Activated naive CD8-positive, alpha-beta T cell treated with anti-CD3 and anti-CD28 coated beads for 36 hours (primary cell): Measurements from ENCODE around the gene HSD11B2. TPM values are rescaled to one million over a fixed set of nuclear protein-coding genes. Genes with fewer than 3 reads are reported as not detected.
A peak's percentile ranks its signal among the peaks of the same experiment; 100 is the strongest.
"Not testable (repeated sequence)": the region's sequence is repeated elsewhere in the genome, so short reads cannot be mapped to it uniquely, and the experiment has no call there.

ENCODE experiments used
- DNase-seq: peaks from one replicate; pipeline ENCODE4 v3.0.0; 2021
- H3K27ac Mint-ChIP-seq: one replicate; pipeline ENCODE4 v1.8.0; 2022; ENCODE audit warnings: mild to moderate bottlenecking, moderate library complexity, mixed read lengths
- H3K27me3 Mint-ChIP-seq: one replicate; pipeline ENCODE4 v1.8.0; 2022; ENCODE audit warnings: mild to moderate bottlenecking, mixed read lengths
- H3K36me3 Mint-ChIP-seq: one replicate; pipeline ENCODE4 v1.8.0; 2021; ENCODE audit warnings: mild to moderate bottlenecking, mixed read lengths
- H3K4me1 Mint-ChIP-seq: one replicate; pipeline ENCODE4 v1.8.0; 2021; ENCODE audit warnings: mixed read lengths
- H3K4me3 Mint-ChIP-seq: one replicate; pipeline ENCODE4 v1.8.0; 2022; ENCODE audit warnings: mild to moderate bottlenecking, moderate library complexity, mixed read lengths
- H3K9me3 Mint-ChIP-seq: one replicate; pipeline ENCODE4 v1.8.0; 2022; ENCODE audit warnings: mixed read lengths
- total RNA-seq, 2 experiments: library from RNA; stranded (reverse); gene quantifications; one replicate each; pipeline ENCODE4 v1.2.3, GENCODE V29; 2021

Gene HSD11B2
- total RNA-seq, 2 experiments from 2014 or later, result 2.8 to 3.1 TPM

- H3K9me3 Mint-ChIP-seq, result no peaks in the 10 kb centered on the region
- H3K36me3 Mint-ChIP-seq, result no peaks in the 10 kb centered on the region
- no peak for DNase-seq
- H3K27ac Mint-ChIP-seq, result no peak overlapping the region
- no peak overlapping the region for H3K4me3 Mint-ChIP-seq
- H3K27me3 Mint-ChIP-seq, result peaks cover 3% of the 10 kb centered on the region
- H3K4me1 Mint-ChIP-seq, result no peaks in the 10 kb centered on the region
Observed at GRCh38 chr16:67404740-67405226, 26.1 kb upstream of the HSD11B2 start.

GRCh38 chr16:67405336-67405735 lies 25.6 kb upstream of the HSD11B2 start:
- DNase-seq, result no peak
- H3K4me1 Mint-ChIP-seq, result no peaks in the 10 kb centered on the region
- H3K27me3 Mint-ChIP-seq, result peaks cover 3% of the 10 kb centered on the region
- H3K36me3 Mint-ChIP-seq, result no peaks in the 10 kb centered on the region
- no peaks in the 10 kb centered on the region for H3K9me3 Mint-ChIP-seq
- H3K27ac Mint-ChIP-seq, result no peak overlapping the region
- no peak overlapping the region for H3K4me3 Mint-ChIP-seq

DNA sequence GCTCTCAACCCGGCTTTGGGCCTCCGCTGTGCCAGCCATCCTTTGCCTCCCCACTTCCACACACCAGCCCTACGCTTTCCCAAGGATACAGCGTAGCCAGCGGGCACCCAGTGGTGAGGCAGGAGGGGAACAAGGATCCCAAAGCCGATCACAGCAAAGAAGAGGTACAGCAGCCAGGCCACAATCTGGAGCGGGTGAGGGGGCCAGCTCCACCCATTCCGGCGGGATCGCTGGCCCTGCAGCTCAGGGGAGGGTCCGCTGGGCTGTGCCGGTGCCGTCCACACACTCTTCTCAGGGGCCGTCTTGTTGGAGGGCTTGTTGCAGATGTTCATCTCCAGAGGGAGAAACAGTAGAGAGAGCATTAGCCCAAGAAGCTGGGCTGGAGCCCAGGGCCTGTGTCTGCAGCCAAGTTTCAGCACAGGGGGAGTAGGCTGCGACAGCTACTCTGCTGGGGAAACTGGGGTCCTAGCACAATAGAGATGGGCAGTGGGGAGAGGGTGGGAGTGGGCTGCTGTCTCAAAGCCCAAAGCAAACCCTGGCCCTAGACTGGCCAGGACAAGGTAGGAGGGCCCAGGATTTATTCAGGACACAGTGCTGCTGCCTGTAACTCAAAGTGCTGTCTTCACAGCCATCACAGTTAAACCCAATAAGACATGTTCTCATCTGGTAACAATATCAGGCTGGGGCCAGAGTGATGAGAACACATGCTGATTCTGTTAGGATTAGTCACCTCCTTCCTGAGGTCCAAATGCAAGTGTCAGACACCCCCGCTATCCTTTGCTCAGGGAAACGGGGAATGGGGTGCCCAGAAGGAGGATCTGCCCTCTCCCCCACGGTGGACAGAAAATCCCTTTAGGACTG lies 24.6 kb upstream of the HSD11B2 start:
- H3K9me3 Mint-ChIP-seq, result no peaks in the 10 kb centered on the region
- H3K27me3 Mint-ChIP-seq, result peaks cover 3% of the 10 kb centered on the region
- no peak overlapping the region for H3K27ac Mint-ChIP-seq
- H3K4me3 Mint-ChIP-seq, result no peak overlapping the region
- no peaks in the 10 kb centered on the region for H3K4me1 Mint-ChIP-seq
- DNase-seq, result no peak
- H3K36me3 Mint-ChIP-seq, result no peaks in the 10 kb centered on the region

GRCh38 chr16:67407176-67407787 lies 23.6 kb upstream of the HSD11B2 start:
- no peak overlapping the region for H3K4me3 Mint-ChIP-seq
- no peaks in the 10 kb centered on the region for H3K4me1 Mint-ChIP-seq
- DNase-seq, result no peak
- H3K27me3 Mint-ChIP-seq, result no peaks in the 10 kb centered on the region
- H3K27ac Mint-ChIP-seq, result no peak overlapping the region
- H3K36me3 Mint-ChIP-seq, result no peaks in the 10 kb centered on the region
- no peaks in the 10 kb centered on the region for H3K9me3 Mint-ChIP-seq

GRCh38 chr16:67407788-67408452 lies 23.0 kb upstream of the HSD11B2 start:
- no peaks in the 10 kb centered on the region for H3K4me1 Mint-ChIP-seq
- no peak for DNase-seq
- no peaks in the 10 kb centered on the region for H3K9me3 Mint-ChIP-seq
- H3K4me3 Mint-ChIP-seq, result no peak overlapping the region
- no peak overlapping the region for H3K27ac Mint-ChIP-seq
- no peaks in the 10 kb centered on the region for H3K27me3 Mint-ChIP-seq
- no peaks in the 10 kb centered on the region for H3K36me3 Mint-ChIP-seq

- H3K36me3 Mint-ChIP-seq, result no peaks in the 10 kb centered on the region
- DNase-seq, result no peak
- no peak overlapping the region for H3K27ac Mint-ChIP-seq
- no peaks in the 10 kb centered on the region for H3K27me3 Mint-ChIP-seq
- H3K4me1 Mint-ChIP-seq, result no peaks in the 10 kb centered on the region
- H3K4me3 Mint-ChIP-seq, result no peak overlapping the region
- H3K9me3 Mint-ChIP-seq, result no peaks in the 10 kb centered on the region
Observed at GRCh38 chr16:67409631-67410030, 21.3 kb upstream of the HSD11B2 start.

GRCh38 chr16:67411339-67411738 lies 19.6 kb upstream of the HSD11B2 start:
- peaks cover 5% of the 10 kb centered on the region for H3K27me3 Mint-ChIP-seq
- H3K9me3 Mint-ChIP-seq, result no peaks in the 10 kb centered on the region
- no peaks in the 10 kb centered on the region for H3K36me3 Mint-ChIP-seq
- H3K4me3 Mint-ChIP-seq, result no peak overlapping the region
- DNase-seq, result no peak
- no peak overlapping the region for H3K27ac Mint-ChIP-seq
- H3K4me1 Mint-ChIP-seq, result peaks cover 2% of the 10 kb centered on the region

GRCh38 chr16:67412294-67412693 lies 18.6 kb upstream of the HSD11B2 start:
- Mint-ChIP-seq H3K27ac (no peak overlapping the region), H3K9me3 (no peaks in the 10 kb centered on the region), H3K4me3 (no peak overlapping the region), H3K36me3 (no peaks in the 10 kb centered on the region), H3K4me1 (peaks cover 5% of the 10 kb centered on the region), H3K27me3 (peaks cover 14% of the 10 kb centered on the region)
- DNase-seq, result no peak

GRCh38 chr16:67413978-67414911 lies 16.7 kb upstream of the HSD11B2 start:
- Mint-ChIP-seq H3K27me3 (peaks cover 21% of the 10 kb centered on the region), H3K36me3 (no peaks in the 10 kb centered on the region), H3K4me3 (no peak overlapping the region), H3K4me1 (peaks cover 5% of the 10 kb centered on the region), H3K27ac (no peak overlapping the region), H3K9me3 (no peaks in the 10 kb centered on the region)
- no peak for DNase-seq

DNA sequence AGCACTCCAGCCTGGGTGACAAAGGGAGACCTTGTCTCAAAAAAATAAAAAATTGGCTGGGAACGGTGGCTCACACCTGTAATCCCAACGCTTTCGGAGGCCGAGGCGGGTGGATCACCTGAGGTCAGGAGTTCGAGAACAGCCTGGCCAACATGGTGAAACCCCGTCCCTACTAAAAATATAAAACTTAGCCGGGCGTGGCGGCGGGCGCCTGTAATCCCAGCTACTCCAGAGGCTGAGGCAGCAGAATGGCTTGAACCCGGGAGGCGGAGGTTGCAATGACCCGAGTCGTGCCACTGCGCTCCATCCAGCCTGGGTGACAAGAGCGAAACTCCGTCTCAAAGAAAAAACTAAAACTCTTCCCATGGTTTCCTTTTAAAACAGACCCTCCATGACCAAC lies 15.5 kb upstream of the HSD11B2 start:
- H3K4me3 Mint-ChIP-seq, result peak overlapping the region; percentile 67
- H3K27me3 Mint-ChIP-seq, result peaks cover 27% of the 10 kb centered on the region
- not testable (repeated sequence) for H3K9me3 Mint-ChIP-seq, H3K36me3 Mint-ChIP-seq, DNase-seq, H3K4me1 Mint-ChIP-seq, H3K27ac Mint-ChIP-seq

- peak within 1 kb of the TSS; percentile 72 for H3K4me3 Mint-ChIP-seq
- H3K4me1 Mint-ChIP-seq, result peaks cover 5% of the 10 kb centered on the region
- H3K9me3 Mint-ChIP-seq, result no peaks in the 10 kb centered on the region
- no peaks in the 10 kb centered on the region for H3K36me3 Mint-ChIP-seq
- H3K27ac Mint-ChIP-seq, result no peak within 1 kb of the TSS
- H3K27me3 Mint-ChIP-seq, result peaks cover 27% of the 10 kb centered on the region
- DNase-seq, result peak; percentile 74
Observed at GRCh38 chr16:67415872-67416793, 14.8 kb upstream of the HSD11B2 start, which contains the start of gene ZDHHC1. Gene ZDHHC1 (minus strand): TSS chr16:67416477. CDS start chr16:67407775, 8,702 bp downstream.

DNA sequence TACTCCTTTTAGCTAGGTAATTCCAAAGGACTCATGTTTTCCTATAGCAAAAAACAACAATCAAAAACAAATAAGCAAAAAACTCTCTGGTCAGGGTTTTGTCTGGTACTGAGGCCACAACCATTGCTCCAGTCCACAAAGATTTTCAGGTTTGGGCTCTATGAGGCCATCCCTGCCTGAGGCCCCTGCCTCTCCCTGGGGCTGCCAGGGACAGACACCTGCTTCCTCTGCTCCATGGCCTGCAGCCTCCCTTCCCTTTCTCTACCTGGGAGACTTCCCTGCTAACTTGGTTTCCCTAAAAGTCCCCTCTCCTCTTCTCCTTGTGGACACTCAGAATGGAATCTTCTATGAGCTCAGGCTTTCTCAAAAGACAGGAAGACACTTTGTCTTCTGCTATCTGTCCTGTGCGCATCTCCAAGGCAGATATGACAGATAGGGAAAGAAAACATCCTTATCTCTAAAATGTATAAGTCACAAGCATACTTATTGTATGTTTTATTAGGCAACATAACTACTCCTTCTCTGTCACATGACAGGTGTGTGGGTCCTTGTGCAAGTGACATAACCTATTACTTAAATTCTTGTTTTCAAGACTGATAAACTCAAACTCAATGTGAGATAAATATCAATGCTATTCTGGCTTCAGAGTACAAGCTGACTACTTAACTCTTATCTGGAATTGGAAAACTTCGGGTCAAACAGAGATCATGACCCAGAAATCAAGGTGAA lies 13.4 kb upstream of the HSD11B2 start:
- H3K27me3 Mint-ChIP-seq, result peaks cover 27% of the 10 kb centered on the region
- H3K4me3 Mint-ChIP-seq, result peak overlapping the region; percentile 72
- peaks cover 5% of the 10 kb centered on the region for H3K4me1 Mint-ChIP-seq
- H3K36me3 Mint-ChIP-seq, result no peaks in the 10 kb centered on the region
- no peaks in the 10 kb centered on the region for H3K9me3 Mint-ChIP-seq
- H3K27ac Mint-ChIP-seq, result no peak overlapping the region
- DNase-seq, result no peak

- DNase-seq, result no peak
- Mint-ChIP-seq H3K9me3 (no peaks in the 10 kb centered on the region), H3K4me3 (no peak overlapping the region), H3K36me3 (no peaks in the 10 kb centered on the region), H3K27ac (no peak overlapping the region), H3K4me1 (peaks cover 5% of the 10 kb centered on the region), H3K27me3 (peaks cover 27% of the 10 kb centered on the region)
Observed at GRCh38 chr16:67419502-67419901, 11.4 kb upstream of the HSD11B2 start.
